Adrenal gland (tissue), 12 donors: Measurements from ENCODE around the gene FLRT3. TPM values are rescaled to one million over a fixed set of nuclear protein-coding genes. Genes with fewer than 3 reads are reported as not detected.

Experiments
- DNase-seq, 7 donors: peaks; one replicate each; pipeline ENCODE4 v3.0.0-alpha.2; 2019 to 2020
- H3K27ac ChIP-seq, 5 donors: fragments of 200-600 bp; sonication (generic) in 4 of 5; 1 replicate in 3 of 5; 2 replicates in 2 of 5; pipeline versions ENCODE4 v1.5.1 to v1.8.0; 2016 to 2020; ENCODE audit warnings: mild to moderate bottlenecking in 1 of 5
- H3K27me3 ChIP-seq: fragments of 200-600 bp; 2 replicates; pipeline ENCODE4 v1.8.0; 2021
- H3K36me3 ChIP-seq, 2 donors: fragments of 200-600 bp; replicated peaks in 1 of 2; 1 replicate in 1 of 2; 2 replicates in 1 of 2; pipeline versions ENCODE4 v1.5.1 to v1.8.0; 2018 to 2022
- H3K4me1 ChIP-seq, 2 donors: fragments of 200-600 bp; replicated peaks in 1 of 2; 1 replicate in 1 of 2; 2 replicates in 1 of 2; pipeline versions ENCODE4 v1.5.1 to v1.8.0; 2018 to 2021
- H3K4me3 ChIP-seq, 4 donors: fragments of 200-600 bp; sonication (generic) in 3 of 4; one replicate each; pipeline ENCODE4 v1.5.1; 2016 to 2018
- H3K9me3 ChIP-seq, 3 donors: fragments of 200-600 bp; sonication (generic) in 1 of 3; replicated peaks in 1 of 3; 1 replicate in 2 of 3; 2 replicates in 1 of 3; pipeline versions ENCODE4 v1.5.1 to v1.8.0; 2016 to 2021
- CTCF ChIP-seq, 6 experiments: fragments of 450-650 bp in 4 of 6; fragments of 200-600 bp in 2 of 6; sonication (generic) in 1 of 6; IDR thresholded peaks; 1 replicate in 5 of 6; 2 replicates in 1 of 6; pipeline versions ENCODE4 v1.5.1 to v1.8.0; 2016 to 2021; ENCODE audit warnings: antibody characterized with exemption in 6 of 6, mild to moderate bottlenecking in 2 of 6, moderate library complexity in 1 of 6
- POLR2A ChIP-seq, 2 donors: fragments of 450-650 bp; IDR thresholded peaks; one replicate each; pipeline ENCODE4 v1.6.1; 2017; ENCODE audit warnings: antibody characterized with exemption in 2 of 2, mild to moderate bottlenecking in 2 of 2, moderate library complexity in 1 of 2
- WGBS, 4 donors: extraction: QIAGEN DNeasy Blood & Tissue Kit in 2 of 4; methylation state at CpG; one replicate each; pipeline versions ENCODE4 v1.1.5 to v1.1.7; 2013 to 2017; 5-methylcytosine and 5-hydroxymethylcytosine counted together
- intact Hi-C, 2 donors: fragments of 100-400 bp; cut with DNase I; formaldehyde crosslinking; loops; one replicate each; pipeline versions ENCODE4 v1.14.1 to v1.15.0; 2022 to 2023
- polyA plus RNA-seq, 3 donors: library from polyadenylated mRNA; stranded (reverse); fragments of 200-250 nt in 2 of 3; fragments of 350-450 nt in 1 of 3; fragmentation: Illumina TruSeq in 1 of 3; extraction: RNeasy Lipid Tissue Mini Kit (QIAGEN cat#74804) in 1 of 3; gene quantifications; one replicate each; pipeline ENCODE4 v1.2.3, GENCODE V29; 2013 to 2014
- total RNA-seq, 9 donors: library from RNA; depleted of rRNA in 4 of 9; stranded (reverse); fragments of >200 nt in 4 of 9; fragments of 120-200 nt in 1 of 9; fragmentation: NEBNext Ultra II Directional in 1 of 9; extraction: Animal tissue kit (Norgen Biotek cat#: 25700) in 1 of 9; gene quantifications; one replicate each; pipeline versions ENCODE4 v1.1.0 to v1.2.4, GENCODE V29; 2013 to 2023
- donor health status: healthy with polysubstance abuse.
- donor health status: Bipolar disorder and iron deficiency.
- donor health status: DM: yes; HTN: yes; CAD: no.
- donor health status: DM: no; HTN: no; CAD: no.
- donor health status: DM: no; HTN: no; CAD: no.
- donor health status: DM: yes; HTN: yes; CAD: no.

The FLRT3 gene
- total and polyA plus RNA-seq, 12 donors: 0.18 to 9.2 (median 1.6) TPM

DNA sequence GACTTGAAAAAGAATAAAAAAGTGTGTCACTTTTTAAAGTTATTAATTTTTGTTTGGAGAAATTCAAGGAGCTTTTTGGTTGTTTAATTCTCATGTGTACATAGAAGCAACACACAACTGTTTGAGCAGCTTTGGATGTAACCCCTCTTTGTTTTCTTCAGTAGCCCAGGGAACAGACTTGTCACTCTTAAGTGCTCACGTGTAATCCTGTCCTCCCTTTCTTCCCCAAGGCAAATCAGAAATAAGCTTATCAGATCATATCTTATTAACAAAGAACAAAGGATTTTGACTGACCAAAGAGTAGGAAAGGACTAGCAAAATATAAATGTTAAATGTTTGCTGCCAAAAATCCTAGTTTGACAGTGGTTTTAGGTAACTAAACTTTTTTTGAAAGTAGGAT is 7.3 kb upstream of the FLRT3 start:
- TF ChIP-seq POLR2A (IDR thresholded peaks at IDR 0.05) (no peak), CTCF (IDR thresholded peaks at IDR 0.05) (no peak)
- intact Hi-C loops: no loop called here
- DNase-seq: no peak
- Histone ChIP-seq H3K27me3 (no peaks in the 10 kb centered on the region), H3K9me3 (no peaks in the 10 kb centered on the region), H3K4me1 (no peaks in the 10 kb centered on the region), H3K36me3 (no peaks in the 10 kb centered on the region), H3K27ac (no peak overlapping the region), H3K4me3 (no peak overlapping the region)
- WGBS, 4 donors: 58 to 76% (median 63%) methylated on average over 1 of the region's 1 CpG

DNA sequence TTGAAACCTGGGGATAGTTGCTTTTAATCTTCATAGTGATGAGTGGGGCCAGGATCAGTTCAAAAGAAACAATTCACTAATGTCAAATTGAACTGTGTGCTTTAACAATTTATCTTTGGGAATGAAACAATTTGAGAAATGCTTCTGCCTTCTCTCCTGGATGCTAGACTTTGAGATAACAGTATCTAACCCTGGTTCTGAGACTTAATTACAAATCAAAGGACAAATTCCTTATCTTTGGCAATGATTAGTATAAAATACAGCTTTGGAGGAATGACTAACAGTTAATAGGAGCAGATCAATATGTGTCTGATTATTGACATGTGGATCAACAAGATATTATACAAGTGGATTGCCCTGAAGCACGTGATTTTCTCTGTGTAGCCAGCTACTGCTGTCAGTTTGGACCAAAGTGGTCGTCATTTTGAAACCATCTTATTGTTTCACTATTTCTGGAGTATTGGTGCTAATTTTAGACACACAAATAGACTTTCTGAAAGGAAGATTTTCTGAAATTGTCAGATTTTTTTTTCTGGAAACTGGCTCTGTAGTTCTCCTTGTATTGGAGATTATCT is 6.2 kb upstream of the FLRT3 start:
- no peak overlapping the region for H3K27ac ChIP-seq
- WGBS, 4 donors: 79 to 95% (median 85%) methylated on average over 2 of the region's 2 CpGs
- no peaks in the 10 kb centered on the region for H3K9me3 ChIP-seq
- H3K27me3 ChIP-seq: no peaks in the 10 kb centered on the region
- intact Hi-C loops: no loop called here
- no peaks in the 10 kb centered on the region for H3K4me1 ChIP-seq
- H3K36me3 ChIP-seq: no peaks in the 10 kb centered on the region
- no peak for DNase-seq
- TF ChIP-seq CTCF (IDR thresholded peaks at IDR 0.05) (no peak), POLR2A (IDR thresholded peaks at IDR 0.05) (no peak)
- no peak overlapping the region for H3K4me3 ChIP-seq

GRCh38 chr20:14342918-14343317 is 5.5 kb upstream of the FLRT3 start:
- 72 to 96% (median 82%) methylated on average over 1 of the region's 1 CpG for whole genome bisulfite sequencing, 4 donors
- H3K4me3 ChIP-seq: no peak overlapping the region
- H3K4me1 ChIP-seq: no peaks in the 10 kb centered on the region
- no peaks in the 10 kb centered on the region for H3K36me3 ChIP-seq
- TF ChIP-seq CTCF (IDR thresholded peaks at IDR 0.05) (no peak), POLR2A (IDR thresholded peaks at IDR 0.05) (no peak)
- intact Hi-C loops: no loop called here
- DNase-seq: no peak
- no peaks in the 10 kb centered on the region for H3K9me3 ChIP-seq
- H3K27me3 ChIP-seq: no peaks in the 10 kb centered on the region
- H3K27ac ChIP-seq: no peak overlapping the region

- H3K4me1 ChIP-seq: peaks cover 0 to 4% of the 10 kb centered on the region in 2 donors
- no peak for DNase-seq
- H3K9me3 ChIP-seq: no peaks in the 10 kb centered on the region
- no peak overlapping the region for H3K4me3 ChIP-seq
- intact Hi-C loops: no loop called here
- TF ChIP-seq CTCF (IDR thresholded peaks at IDR 0.05) (no peak), POLR2A (IDR thresholded peaks at IDR 0.05) (no peak)
- no peak overlapping the region for H3K27ac ChIP-seq
- H3K27me3 ChIP-seq: no peaks in the 10 kb centered on the region
- no peaks in the 10 kb centered on the region for H3K36me3 ChIP-seq
- WGBS, 4 donors: 55 to 71% (median 66%) methylated on average over 4 of the region's 4 CpGs
These were observed 4.4 kb upstream of the FLRT3 start for GRCh38 chr20:14341801-14342200.
